ENCODE data around the gene TGFBR1.

GRCh38 chr9:99160173-99160572 is 55.3 kb downstream of the TGFBR1 start:
- TF ChIP-seq EP300 (IDR thresholded peaks at IDR 0.05; ENCODE audit: borderline replicate concordance) (no peak), ZBTB7A (IDR thresholded peaks at IDR 0.05; ENCODE audit: low read depth) (no peak), REST (IDR thresholded peaks at IDR 0.05; ENCODE audit: low read depth) (no peak), EGR1 (IDR thresholded peaks at IDR 0.05) (no peak), CREB1 (IDR thresholded peaks at IDR 0.05; ENCODE audit: low read depth) (no peak), FOXM1 (IDR thresholded peaks at IDR 0.05; ENCODE audit: borderline replicate concordance, low read depth) (no peak)
